ENCODE measurements around the gene FAM83G. TPM values are rescaled to one million over a fixed set of nuclear protein-coding genes. Genes with fewer than 3 reads are reported as not detected.

FAM83G gene
- total and polyA plus RNA-seq, 2 experiments from 2014 or later: 14.7 to 25.4 TPM

DNA sequence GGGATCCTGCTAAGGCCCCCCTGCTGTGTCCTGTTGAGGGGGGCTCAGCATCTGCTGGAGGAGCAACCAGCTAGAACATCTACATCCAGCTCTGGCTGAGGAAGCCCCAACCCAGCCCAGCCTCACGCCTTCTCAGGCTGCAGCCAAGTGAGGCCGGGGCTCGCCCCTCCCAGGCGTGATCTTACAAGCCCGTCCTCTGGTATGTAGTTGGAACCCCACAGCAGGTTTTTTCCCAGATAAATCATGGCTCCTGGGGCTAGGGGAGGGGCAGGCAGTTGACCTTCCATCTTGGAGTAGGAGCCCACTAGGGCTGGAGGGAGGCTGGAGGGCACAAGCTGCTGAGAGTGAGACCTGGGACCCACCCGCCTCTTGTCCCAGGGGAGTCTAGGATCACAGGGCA, 4.7 kb downstream of the FAM83G start:
- no peak overlapping the region for H2AFZ ChIP-seq
- no peaks in the 10 kb centered on the region for H3K9me2 ChIP-seq (replicated peaks; ENCODE audit: insufficient read depth)
- TF ChIP-seq CTCF (IDR thresholded peaks at IDR 0.05; ENCODE audit: poor library complexity) (no peak), EZH2 (IDR thresholded peaks at IDR 0.05; ENCODE audit: borderline replicate concordance) (no peak), EZH2phosphoT487 (IDR thresholded peaks at IDR 0.05; ENCODE audit: low read depth, severe bottlenecking, unreplicated experiment) (no peak)
- no peaks in the 10 kb centered on the region for H3K27me3 ChIP-seq
- WGBS (ENCODE audit: low lambda C conversion rate, missing lambda C conversion rate): 83% methylated on average over 6 of the region's 6 CpGs
- H3K4me1 ChIP-seq (ENCODE audit: insufficient read depth): peaks cover 32% of the 10 kb centered on the region
- peaks cover 9% of the 10 kb centered on the region for H3K9me3 ChIP-seq (ENCODE audit: low read depth)
- no peak for DNase-seq (ENCODE audit: low spot score)
- peaks cover 25% of the 10 kb centered on the region for H4K20me1 ChIP-seq (ENCODE audit: insufficient read depth, poor library complexity, severe bottlenecking)
- H3K4me2 ChIP-seq: peak overlapping the region; percentile 97
- H3K79me2 ChIP-seq: peaks cover 81% of the 10 kb centered on the region
- H3K27ac ChIP-seq: peak overlapping the region; percentile 86
- no peak overlapping the region for H3K4me3 ChIP-seq
- H3K36me3 ChIP-seq (replicated peaks; ENCODE audit: insufficient read depth, low read depth): no peaks in the 10 kb centered on the region

DNA sequence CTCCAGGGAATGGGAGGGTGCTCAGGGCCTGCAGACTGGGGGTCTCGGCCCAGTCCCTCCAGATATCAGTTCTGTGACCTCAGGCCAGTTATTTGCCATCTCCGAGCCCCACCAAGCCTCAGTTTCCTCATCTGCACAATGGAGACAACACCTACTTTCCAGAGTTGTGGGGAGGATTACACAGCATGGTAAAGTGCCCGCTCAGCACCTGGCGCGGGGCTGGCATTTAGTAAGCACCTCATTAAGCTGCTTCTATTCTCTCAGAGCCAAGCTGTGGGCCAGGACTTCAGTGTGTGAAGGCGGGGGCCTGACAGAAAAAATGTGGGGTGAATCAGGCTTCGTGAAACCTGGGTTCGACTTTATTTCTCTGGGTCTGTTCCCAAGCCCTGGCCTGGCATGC, 5.2 kb downstream of the FAM83G start:
- H3K27ac ChIP-seq: peak overlapping the region; percentile 86
- no peak overlapping the region for H3K4me2 ChIP-seq
- H3K4me3 ChIP-seq: no peak overlapping the region
- no peak for DNase-seq (ENCODE audit: low spot score)
- peaks cover 35% of the 10 kb centered on the region for H3K4me1 ChIP-seq (ENCODE audit: insufficient read depth)
- TF ChIP-seq EZH2phosphoT487 (IDR thresholded peaks at IDR 0.05; ENCODE audit: low read depth, severe bottlenecking, unreplicated experiment): no peak
- no peak for TF ChIP-seq CTCF (IDR thresholded peaks at IDR 0.05; ENCODE audit: poor library complexity)
- TF ChIP-seq EZH2 (IDR thresholded peaks at IDR 0.05; ENCODE audit: borderline replicate concordance): no peak
- over 99% methylated on average over 8 of the region's 8 CpGs for WGBS (ENCODE audit: low lambda C conversion rate, missing lambda C conversion rate)
- H3K9me3 ChIP-seq (ENCODE audit: low read depth): peaks cover 10% of the 10 kb centered on the region
- H3K79me2 ChIP-seq: peaks cover 86% of the 10 kb centered on the region
- no peaks in the 10 kb centered on the region for H3K9me2 ChIP-seq (replicated peaks; ENCODE audit: insufficient read depth)
- no peak overlapping the region for H2AFZ ChIP-seq
- no peaks in the 10 kb centered on the region for H3K36me3 ChIP-seq (replicated peaks; ENCODE audit: insufficient read depth, low read depth)
- H4K20me1 ChIP-seq (ENCODE audit: insufficient read depth, poor library complexity, severe bottlenecking): peaks cover 27% of the 10 kb centered on the region
- H3K27me3 ChIP-seq: no peaks in the 10 kb centered on the region

GRCh38 chr17:18997650-18998196, 6.8 kb downstream of the FAM83G start:
- Histone ChIP-seq H3K4me1 (ENCODE audit: insufficient read depth) (peaks cover 30% of the 10 kb centered on the region), H3K9me2 (replicated peaks; ENCODE audit: insufficient read depth) (no peaks in the 10 kb centered on the region), H4K20me1 (ENCODE audit: insufficient read depth, poor library complexity, severe bottlenecking) (peaks cover 30% of the 10 kb centered on the region), H3K27ac (no peak overlapping the region), H3K79me2 (peaks cover 89% of the 10 kb centered on the region), H3K4me3 (no peak overlapping the region), H3K27me3 (no peaks in the 10 kb centered on the region), H3K36me3 (replicated peaks; ENCODE audit: insufficient read depth, low read depth) (no peaks in the 10 kb centered on the region), H3K4me2 (no peak overlapping the region), H2AFZ (no peak overlapping the region), H3K9me3 (ENCODE audit: low read depth) (peaks cover 10% of the 10 kb centered on the region)
- TF ChIP-seq EZH2phosphoT487 (IDR thresholded peaks at IDR 0.05; ENCODE audit: low read depth, severe bottlenecking, unreplicated experiment): no peak
- no peak for TF ChIP-seq EZH2 (IDR thresholded peaks at IDR 0.05; ENCODE audit: borderline replicate concordance)
- no peak for TF ChIP-seq CTCF (IDR thresholded peaks at IDR 0.05; ENCODE audit: poor library complexity)
- WGBS (ENCODE audit: low lambda C conversion rate, missing lambda C conversion rate): 79% methylated on average over 6 of the region's 6 CpGs
- DNase-seq (ENCODE audit: low spot score): no peak

All from hepatocyte (in vitro differentiated cells).